Measurements from ENCODE around the gene RHOC.
"Not testable (repeated sequence)": the region's sequence is repeated elsewhere in the genome, so short reads cannot be mapped to it uniquely, and the experiment has no call there.

RHOC gene

GRCh38 chr1:112706505-112707220 is at the start of gene RHOC:
Gene RHOC, minus strand, starts transcription at chr1:112707127. Its CDS starts 3,328 bp downstream, at chr1:112703799.
- no peak for DNase-seq

- DNase-seq = no peak
Observed at GRCh38 chr1:112754116-112754628, 47.2 kb upstream of the RHOC start.

GRCh38 chr1:112748396-112748795 is 41.5 kb upstream of the RHOC start:
- no peak for DNase-seq

GRCh38 chr1:112744009-112744578 is 37.2 kb upstream of the RHOC start:
- DNase-seq = no peak

- no peak for DNase-seq
Observed at GRCh38 chr1:112743174-112744008, 36.5 kb upstream of the RHOC start.

GRCh38 chr1:112737573-112737972 is 30.6 kb upstream of the RHOC start:
- no peak for DNase-seq

- DNase-seq = no peak
Observed at GRCh38 chr1:112735752-112736151, 28.8 kb upstream of the RHOC start.

GRCh38 chr1:112731451-112731850 is 24.5 kb upstream of the RHOC start:
- DNase-seq = no peak

GRCh38 chr1:112729909-112730308 is 23.0 kb upstream of the RHOC start:
- no peak for DNase-seq

- not testable (repeated sequence) for DNase-seq
Observed at GRCh38 chr1:112729011-112729410, 22.1 kb upstream of the RHOC start.

GRCh38 chr1:112728306-112728971 is 21.5 kb upstream of the RHOC start:
- not testable (repeated sequence) for DNase-seq

GRCh38 chr1:112727716-112728115 is 20.8 kb upstream of the RHOC start:
- no peak for DNase-seq

- DNase-seq = not testable (repeated sequence)
Observed at GRCh38 chr1:112724240-112724639, 17.3 kb upstream of the RHOC start.

- no peak for DNase-seq
Observed at GRCh38 chr1:112723511-112723839, 16.5 kb upstream of the RHOC start.

GRCh38 chr1:112722601-112723510 is 15.9 kb upstream of the RHOC start:
- DNase-seq = no peak

GRCh38 chr1:112721966-112722524 is 15.1 kb upstream of the RHOC start:
- no peak for DNase-seq

GRCh38 chr1:112721294-112721693 is 14.4 kb upstream of the RHOC start:
- not testable (repeated sequence) for DNase-seq

GRCh38 chr1:112720800-112721199 is 13.9 kb upstream of the RHOC start:
- no peak for DNase-seq

- no peak for DNase-seq
Observed at GRCh38 chr1:112719706-112720105, 12.8 kb upstream of the RHOC start.

- DNase-seq = peak; percentile 78
Observed at GRCh38 chr1:112718691-112719418, 11.9 kb upstream of the RHOC start.
